ENCODE results near the gene CDH4.

- TF ChIP-seq, protein P1, sequence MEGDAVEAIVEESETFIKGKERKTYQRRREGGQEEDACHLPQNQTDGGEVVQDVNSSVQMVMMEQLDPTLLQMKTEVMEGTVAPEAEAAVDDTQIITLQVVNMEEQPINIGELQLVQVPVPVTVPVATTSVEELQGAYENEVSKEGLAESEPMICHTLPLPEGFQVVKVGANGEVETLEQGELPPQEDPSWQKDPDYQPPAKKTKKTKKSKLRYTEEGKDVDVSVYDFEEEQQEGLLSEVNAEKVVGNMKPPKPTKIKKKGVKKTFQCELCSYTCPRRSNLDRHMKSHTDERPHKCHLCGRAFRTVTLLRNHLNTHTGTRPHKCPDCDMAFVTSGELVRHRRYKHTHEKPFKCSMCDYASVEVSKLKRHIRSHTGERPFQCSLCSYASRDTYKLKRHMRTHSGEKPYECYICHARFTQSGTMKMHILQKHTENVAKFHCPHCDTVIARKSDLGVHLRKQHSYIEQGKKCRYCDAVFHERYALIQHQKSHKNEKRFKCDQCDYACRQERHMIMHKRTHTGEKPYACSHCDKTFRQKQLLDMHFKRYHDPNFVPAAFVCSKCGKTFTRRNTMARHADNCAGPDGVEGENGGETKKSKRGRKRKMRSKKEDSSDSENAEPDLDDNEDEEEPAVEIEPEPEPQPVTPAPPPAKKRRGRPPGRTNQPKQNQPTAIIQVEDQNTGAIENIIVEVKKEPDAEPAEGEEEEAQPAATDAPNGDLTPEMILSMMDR (IDR thresholded peaks at IDR 0.05; ENCODE audit: extremely low read depth in 1 of 2, insufficient read depth in 1 of 2, low read depth in 1 of 2, low read length in 2 of 2) = no peak
- TF ChIP-seq POLR2A (IDR thresholded peaks at IDR 0.05; ENCODE audit: low read depth, low read length) = no peak
Observed at GRCh38 chr20:61773926-61774587, 522.0 kb downstream of the CDH4 start.

Measured in endothelial cell of umbilical vein (primary cell).